Activated T-helper 1 cell treated with anti-CD3 and anti-CD28 coated beads, Interleukin-12 subunit alpha, Interleukin-12 subunit beta, Interleukin-2, Interleukin-4 antibody, amounts not matched to agents 30 ng/mL and 10 ng/mL and 1 ng/mL, durations not matched to agents 14 hours and 24 hours and 36 hours (primary cell): ENCODE measurements around the gene NGEF. TPM values are rescaled to one million over a fixed set of nuclear protein-coding genes. Genes with fewer than 3 reads are reported as not detected.

ENCODE experiments used
- DNase-seq: peaks from one replicate; pipeline ENCODE4 v3.0.0; 2021; ENCODE audit warnings: low spot score
- H3K27ac Mint-ChIP-seq: one replicate; pipeline ENCODE4 v1.8.0; 2021; ENCODE audit warnings: mild to moderate bottlenecking, mixed read lengths
- H3K27me3 Mint-ChIP-seq: one replicate; pipeline ENCODE4 v1.8.0; 2022; ENCODE audit warnings: mild to moderate bottlenecking, moderate library complexity, mixed read lengths; ENCODE audit not compliant: insufficient read depth
- H3K36me3 Mint-ChIP-seq: one replicate; pipeline ENCODE4 v1.8.0; 2021; ENCODE audit warnings: low read depth, mixed read lengths
- H3K4me1 Mint-ChIP-seq: one replicate; pipeline ENCODE4 v1.8.0; 2021; ENCODE audit warnings: low read depth, mixed read lengths
- H3K4me3 Mint-ChIP-seq: one replicate; pipeline ENCODE4 v1.8.0; 2021; ENCODE audit warnings: mild to moderate bottlenecking, moderate library complexity, mixed read lengths
- H3K9me3 Mint-ChIP-seq: one replicate; pipeline ENCODE4 v1.8.0; 2021; ENCODE audit warnings: mixed read lengths
- intact Hi-C: fragments of 100-400 bp; cut with micrococcal nuclease; formaldehyde crosslinking; loops from one replicate; pipeline ENCODE4 v1.15.1; 2024
- total RNA-seq: library from RNA; stranded (reverse); gene quantifications from 2 replicates; pipeline ENCODE4 v1.2.3, GENCODE V29; 2022

Gene NGEF
- total RNA-seq, 1 donor from 2014 or later: 0.21 TPM

GRCh38 chr2:233037078-233037477 is 24.0 kb upstream of the NGEF start:
- Mint-ChIP-seq H3K36me3 (no peaks in the 10 kb centered on the region), H3K9me3 (no peaks in the 10 kb centered on the region), H3K4me1 (no peaks in the 10 kb centered on the region), H3K27me3 (peaks cover 8% of the 10 kb centered on the region), H3K4me3 (no peak overlapping the region), H3K27ac (no peak overlapping the region)
- intact Hi-C loops: no loop called here
- no peak for DNase-seq

- no peak overlapping the region for H3K4me3 Mint-ChIP-seq
- peaks cover 8% of the 10 kb centered on the region for H3K27me3 Mint-ChIP-seq
- H3K36me3 Mint-ChIP-seq: no peaks in the 10 kb centered on the region
- DNase-seq: no peak
- H3K27ac Mint-ChIP-seq: no peak overlapping the region
- H3K9me3 Mint-ChIP-seq: no peaks in the 10 kb centered on the region
- no peaks in the 10 kb centered on the region for H3K4me1 Mint-ChIP-seq
- intact Hi-C loops: no loop called here
Measured at GRCh38 chr2:233036162-233036838, 23.2 kb upstream of the NGEF start.

DNA sequence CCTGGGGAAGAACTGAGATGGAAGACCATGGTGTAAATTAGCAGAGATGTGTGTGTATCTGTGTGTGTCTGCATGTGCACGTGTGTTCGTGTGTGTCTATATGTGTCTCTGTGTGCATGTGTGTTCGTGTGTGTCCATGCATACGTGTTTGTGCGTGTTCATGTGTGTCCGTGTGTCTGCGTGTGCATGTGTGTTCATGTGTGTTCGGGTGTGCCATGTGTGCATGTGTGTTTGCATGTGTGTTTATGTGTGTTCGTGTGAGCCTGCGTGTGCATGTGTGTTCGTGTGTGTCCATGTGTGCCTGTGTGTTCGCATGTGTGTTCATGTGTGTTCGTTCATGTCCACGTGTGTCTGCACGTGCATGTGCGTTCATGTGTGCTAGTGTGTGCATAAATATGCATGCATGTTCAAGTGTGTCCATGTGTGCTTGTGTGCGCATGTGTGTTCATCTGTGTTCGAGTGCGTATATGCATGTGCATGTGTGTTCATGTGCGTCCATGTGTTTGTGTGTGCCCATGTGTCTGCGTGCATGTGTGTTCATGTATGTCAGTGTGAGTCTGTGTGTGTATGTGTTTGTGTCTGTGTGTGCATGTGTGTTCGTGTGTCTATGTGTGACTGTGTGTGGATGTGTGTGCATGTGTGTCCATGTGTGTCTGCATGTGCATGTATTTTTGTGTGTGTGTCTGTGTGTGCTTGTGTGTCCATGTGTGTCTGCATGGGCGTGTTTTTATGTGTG is 22.5 kb upstream of the NGEF start:
- H3K27ac Mint-ChIP-seq: no peak overlapping the region
- no peak overlapping the region for H3K4me3 Mint-ChIP-seq
- no peaks in the 10 kb centered on the region for H3K36me3 Mint-ChIP-seq
- intact Hi-C loops: no loop called here
- no peaks in the 10 kb centered on the region for H3K4me1 Mint-ChIP-seq
- DNase-seq: no peak
- H3K9me3 Mint-ChIP-seq: no peaks in the 10 kb centered on the region
- H3K27me3 Mint-ChIP-seq: peaks cover 5% of the 10 kb centered on the region

DNA sequence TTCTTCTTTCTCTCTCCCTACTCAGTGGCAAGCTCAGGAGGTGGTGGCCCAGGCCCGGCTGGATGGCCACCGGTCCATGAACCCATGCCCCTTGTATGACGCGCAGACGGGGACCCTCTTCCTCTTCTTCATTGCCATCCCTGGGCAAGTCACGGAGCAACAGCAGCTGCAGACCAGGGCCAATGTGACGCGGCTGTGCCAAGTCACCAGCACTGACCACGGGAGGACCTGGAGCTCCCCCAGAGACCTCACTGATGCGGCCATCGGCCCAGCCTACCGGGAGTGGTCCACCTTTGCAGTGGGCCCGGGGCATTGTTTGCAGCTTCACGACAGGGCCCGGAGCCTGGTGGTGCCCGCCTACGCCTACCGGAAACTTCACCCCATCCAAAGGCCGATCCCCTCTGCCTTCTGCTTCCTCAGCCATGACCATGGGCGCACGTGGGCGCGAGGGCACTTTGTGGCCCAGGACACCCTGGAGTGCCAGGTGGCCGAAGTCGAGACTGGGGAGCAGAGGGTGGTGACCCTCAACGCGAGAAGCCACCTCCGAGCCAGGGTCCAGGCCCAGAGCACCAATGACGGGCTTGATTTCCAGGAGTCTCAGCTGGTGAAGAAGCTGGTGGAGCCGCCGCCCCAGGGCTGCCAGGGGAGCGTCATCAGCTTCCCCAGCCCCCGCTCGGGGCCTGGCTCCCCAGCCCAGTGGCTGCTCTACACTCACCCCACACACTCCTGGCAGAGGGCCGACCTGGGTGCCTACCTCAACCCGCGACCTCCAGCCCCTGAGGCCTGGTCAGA is 21.2 kb upstream of the NGEF start:
- no peak overlapping the region for H3K4me3 Mint-ChIP-seq
- DNase-seq: no peak
- H3K4me1 Mint-ChIP-seq: no peaks in the 10 kb centered on the region
- H3K27me3 Mint-ChIP-seq: no peaks in the 10 kb centered on the region
- no peaks in the 10 kb centered on the region for H3K36me3 Mint-ChIP-seq
- H3K9me3 Mint-ChIP-seq: no peaks in the 10 kb centered on the region
- intact Hi-C loops: no loop called here
- no peak overlapping the region for H3K27ac Mint-ChIP-seq

DNA sequence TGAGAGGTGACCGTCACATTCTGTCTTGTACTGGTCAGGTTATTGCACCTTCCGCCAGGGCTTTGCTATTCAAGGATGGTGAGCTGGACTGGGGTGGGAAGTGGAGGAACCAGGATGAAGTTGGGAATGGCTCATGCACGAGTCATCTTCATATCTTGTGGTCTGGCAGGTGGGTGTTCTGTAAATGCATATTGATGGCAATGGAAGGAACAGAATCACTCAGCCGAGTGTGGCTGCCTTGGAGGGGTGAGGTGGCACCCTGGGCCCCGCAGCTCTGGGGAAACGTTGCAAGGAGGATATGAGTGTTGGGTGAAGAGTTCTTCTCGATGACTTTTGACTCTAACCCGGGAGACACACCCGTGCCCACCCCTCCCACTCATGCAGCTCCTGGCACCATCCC is 20.6 kb upstream of the NGEF start:
- H3K27me3 Mint-ChIP-seq: no peaks in the 10 kb centered on the region
- intact Hi-C loops: no loop called here

GRCh38 chr2:233032551-233033320 is 19.7 kb upstream of the NGEF start, which contains the start of gene NEU2:
NEU2 (plus strand) TSS chr2:233032672; CDS start chr2:233032672, 0 bp downstream.
- Mint-ChIP-seq H3K27ac (no peak within 1 kb of the TSS), H3K4me3 (no peak within 1 kb of the TSS), H3K27me3 (peaks cover 2% of the 10 kb centered on the region), H3K9me3 (no peaks in the 10 kb centered on the region), H3K36me3 (no peaks in the 10 kb centered on the region), H3K4me1 (no peaks in the 10 kb centered on the region)
- DNase-seq: no peak
- intact Hi-C loops: no loop called here

More for the DNA sequence above, 20.6 kb upstream of the NGEF start:
- no peak overlapping the region for H3K4me3 Mint-ChIP-seq
- no peaks in the 10 kb centered on the region for H3K9me3 Mint-ChIP-seq
- DNase-seq: no peak
- H3K36me3 Mint-ChIP-seq: no peaks in the 10 kb centered on the region
- no peak overlapping the region for H3K27ac Mint-ChIP-seq
- H3K4me1 Mint-ChIP-seq: no peaks in the 10 kb centered on the region

DNA sequence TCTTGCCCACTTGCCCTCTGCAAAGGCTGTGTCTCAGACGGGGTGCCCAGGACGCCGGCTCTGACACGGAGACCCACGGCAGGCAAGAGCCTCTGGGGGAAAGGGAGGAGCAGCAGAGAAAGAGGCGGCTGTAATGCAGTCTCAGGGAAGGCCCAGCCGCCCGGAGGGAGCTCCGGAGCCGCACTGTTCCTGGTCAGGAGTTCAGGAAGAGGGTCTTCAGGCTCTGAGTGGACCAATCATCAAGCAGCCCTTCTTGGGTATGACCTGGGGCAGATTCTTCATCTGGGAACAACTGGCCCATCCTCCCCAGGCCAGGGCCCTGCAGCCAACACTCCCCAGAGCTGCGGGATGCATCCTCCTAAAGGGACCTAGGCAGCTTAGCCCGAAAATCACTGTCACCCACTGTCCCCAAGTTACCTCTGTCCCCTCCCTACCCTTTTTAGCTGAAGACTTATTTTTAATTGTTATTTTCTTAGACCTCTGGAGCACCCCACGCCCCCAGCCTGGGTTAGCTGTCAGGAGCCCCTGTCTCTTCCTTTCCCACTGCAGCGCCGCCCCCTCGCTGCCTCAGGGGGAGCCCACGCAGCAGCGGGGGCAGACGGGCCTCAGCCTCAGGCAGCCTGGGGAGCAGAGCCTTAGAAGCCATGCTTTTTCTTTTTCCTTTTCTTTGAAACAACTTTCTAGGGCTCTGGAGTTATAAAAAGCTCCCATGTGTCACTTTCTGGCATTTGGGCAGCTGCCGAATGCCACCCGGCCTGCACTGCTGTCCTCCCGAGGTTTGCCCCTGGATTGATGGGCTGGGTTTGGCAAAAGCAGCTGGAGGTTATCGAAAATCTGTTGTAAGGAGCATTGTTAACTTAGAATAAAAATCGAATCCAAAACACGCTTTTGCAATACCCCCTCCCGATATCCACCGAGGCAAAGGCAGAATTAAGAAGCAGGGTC is 18.8 kb upstream of the NGEF start:
- Mint-ChIP-seq H3K9me3 (no peaks in the 10 kb centered on the region), H3K36me3 (no peaks in the 10 kb centered on the region), H3K27me3 (peaks cover 2% of the 10 kb centered on the region), H3K4me3 (no peak overlapping the region), H3K27ac (no peak overlapping the region), H3K4me1 (no peaks in the 10 kb centered on the region)
- no peak for DNase-seq
- intact Hi-C loops: no loop called here

DNA sequence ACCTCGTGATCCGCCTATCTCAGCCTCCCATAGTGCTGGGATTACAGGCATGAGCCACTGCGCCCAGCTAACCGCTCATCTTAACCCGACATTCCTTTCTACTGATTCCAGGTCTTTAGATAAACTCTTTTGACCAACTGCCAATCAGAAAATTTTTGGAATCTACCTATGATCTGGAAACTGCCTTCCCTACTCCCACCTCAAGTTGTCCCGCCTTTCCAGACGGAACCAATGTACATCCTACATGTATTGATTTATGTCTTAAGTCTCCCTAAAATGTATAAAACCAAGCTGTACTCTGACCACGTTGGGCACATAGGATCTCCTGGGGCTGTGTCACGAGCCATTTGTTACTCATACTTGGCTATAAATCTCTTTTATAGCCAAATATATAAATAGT is 16.3 kb upstream of the NGEF start:
- Mint-ChIP-seq H3K9me3 (no peaks in the 10 kb centered on the region), H3K27ac (no peak overlapping the region), H3K27me3 (peaks cover 2% of the 10 kb centered on the region), H3K4me1 (no peaks in the 10 kb centered on the region), H3K4me3 (no peak overlapping the region), H3K36me3 (no peaks in the 10 kb centered on the region)
- no peak for DNase-seq
- intact Hi-C loops: loop anchor here (1.0 to 2.0 kb wide), 2 partner anchors 177 to 268 kb away; no protein-coding TSS in a partner anchor

DNA sequence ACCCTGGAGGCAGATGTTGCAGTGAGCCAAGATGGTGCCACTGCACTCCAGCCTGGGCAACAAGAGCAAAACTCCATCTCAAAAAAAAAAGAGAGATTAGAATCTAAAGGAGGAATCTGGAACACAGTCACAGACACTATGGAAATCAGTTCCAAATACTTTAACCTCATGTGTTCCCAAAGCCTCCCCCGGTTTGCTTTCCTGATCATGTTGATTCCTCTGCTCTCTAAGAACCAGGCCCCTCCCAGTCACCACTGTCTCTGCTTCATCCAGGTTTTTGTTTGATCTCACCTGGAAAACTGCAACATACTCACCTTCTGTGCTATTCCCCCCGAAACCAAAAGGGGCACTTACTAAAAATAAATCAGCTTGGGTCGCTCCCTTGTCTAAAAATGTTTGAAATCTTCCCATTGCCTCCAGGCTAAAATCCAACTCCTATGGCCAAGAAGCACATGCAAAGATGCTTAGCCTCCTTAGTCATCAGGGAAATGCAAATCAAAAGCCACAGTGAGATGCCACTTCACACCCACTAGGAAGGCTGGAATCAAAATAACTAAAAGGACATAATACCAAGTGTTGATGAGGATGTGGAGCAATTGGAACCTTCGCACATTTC is 13.2 kb upstream of the NGEF start:
- no peak for DNase-seq
- no peaks in the 10 kb centered on the region for H3K36me3 Mint-ChIP-seq
- no peak overlapping the region for H3K4me3 Mint-ChIP-seq
- peaks cover 2% of the 10 kb centered on the region for H3K27me3 Mint-ChIP-seq
- H3K9me3 Mint-ChIP-seq: no peaks in the 10 kb centered on the region
- no peaks in the 10 kb centered on the region for H3K4me1 Mint-ChIP-seq
- intact Hi-C loops: no loop called here
- H3K27ac Mint-ChIP-seq: no peak overlapping the region

- no peaks in the 10 kb centered on the region for H3K4me1 Mint-ChIP-seq
- no peak for DNase-seq
- intact Hi-C loops: no loop called here
- no peak overlapping the region for H3K4me3 Mint-ChIP-seq
- no peak overlapping the region for H3K27ac Mint-ChIP-seq
- no peaks in the 10 kb centered on the region for H3K36me3 Mint-ChIP-seq
- peaks cover 2% of the 10 kb centered on the region for H3K27me3 Mint-ChIP-seq
- H3K9me3 Mint-ChIP-seq: no peaks in the 10 kb centered on the region
Measured at GRCh38 chr2:233025706-233026105, 12.7 kb upstream of the NGEF start.

DNA sequence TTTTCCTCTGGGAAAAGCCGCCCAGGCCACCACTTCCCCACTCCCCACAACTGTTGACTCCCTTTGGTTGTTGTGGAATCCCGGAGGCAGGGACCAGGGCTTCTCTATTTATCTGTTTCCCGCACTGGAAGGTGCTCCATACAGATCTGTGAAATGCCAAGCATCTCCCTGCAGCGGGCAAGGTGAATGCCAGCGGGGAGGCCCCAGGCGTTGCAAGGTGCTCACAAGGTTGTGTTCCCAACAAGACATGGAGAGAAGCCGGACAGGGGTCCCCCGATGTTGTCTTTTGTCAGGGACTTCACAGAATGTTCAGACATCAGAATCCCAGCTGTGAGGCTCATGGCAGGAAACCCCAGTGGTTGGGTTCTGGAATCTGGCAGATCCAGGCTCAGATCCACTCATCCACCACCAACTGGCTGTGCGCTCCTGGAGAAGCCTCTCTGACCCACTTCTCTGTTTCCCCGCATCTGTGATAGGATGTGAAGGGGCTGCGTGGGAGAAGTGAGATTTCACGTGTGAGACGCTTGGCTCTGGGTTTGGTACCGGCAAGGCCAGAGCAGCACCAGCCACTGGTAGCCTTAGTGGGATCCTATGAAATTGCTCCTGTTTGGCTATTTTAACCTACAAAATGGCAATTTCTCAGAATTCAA is 10.8 kb upstream of the NGEF start:
- no peak overlapping the region for H3K4me3 Mint-ChIP-seq
- peaks cover 3% of the 10 kb centered on the region for H3K27me3 Mint-ChIP-seq
- DNase-seq: no peak
- intact Hi-C loops: no loop called here
- H3K4me1 Mint-ChIP-seq: no peaks in the 10 kb centered on the region
- H3K27ac Mint-ChIP-seq: no peak overlapping the region
- no peaks in the 10 kb centered on the region for H3K36me3 Mint-ChIP-seq
- no peaks in the 10 kb centered on the region for H3K9me3 Mint-ChIP-seq
